Erythroblast (primary cell): ENCODE results near the gene CPNE2.

Experiments used
- GATA1 ChIP-seq: IDR thresholded peaks from 2 replicates; pipeline ENCODE4 v1.6.1; 2011; ENCODE audit warnings: low read depth, mild to moderate bottlenecking, control low read depth, low read length, moderate library complexity
- POLR2A ChIP-seq: IDR thresholded peaks from 2 replicates; pipeline ENCODE4 v1.6.1; 2011; ENCODE audit warnings: mild to moderate bottlenecking, low read length

DNA sequence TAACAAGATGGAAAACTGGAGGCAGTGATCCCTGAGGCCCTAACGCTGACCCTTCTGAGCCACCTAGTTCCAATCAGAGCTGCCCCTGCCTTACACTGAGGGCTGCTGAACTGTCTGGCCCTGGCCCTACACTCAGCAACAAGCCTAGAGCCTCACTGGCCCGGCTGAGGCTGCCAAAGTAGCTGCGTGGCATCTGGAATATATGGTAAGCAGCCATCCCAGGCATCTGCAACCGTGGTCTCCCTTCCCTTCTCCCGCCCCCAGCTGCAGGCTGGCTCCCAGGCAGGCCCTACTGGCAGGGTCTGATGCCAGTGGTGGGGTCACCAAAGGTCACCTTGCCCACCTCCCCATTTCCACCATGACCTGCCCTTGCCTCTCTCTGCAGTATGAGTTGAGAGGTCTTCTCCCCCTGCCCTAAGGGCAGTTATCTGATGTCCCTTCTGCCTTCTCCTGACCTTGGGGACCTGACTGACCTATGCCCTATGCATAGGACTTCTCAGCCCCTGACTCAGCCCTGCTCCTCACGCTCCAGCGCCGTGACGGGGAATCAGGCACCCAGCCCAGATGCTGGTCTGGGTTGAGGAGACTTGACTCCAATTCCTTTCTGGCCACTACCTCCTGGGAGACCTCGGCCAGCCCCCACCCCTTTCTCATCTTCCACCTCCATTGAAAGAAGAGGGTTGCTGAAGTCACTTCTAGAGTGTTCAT lies 45.3 kb downstream of the CPNE2 start:
- TF ChIP-seq POLR2A: no peak
- TF ChIP-seq GATA1: no peak
